Activated T-cell treated with anti-CD3 and anti-CD28 coated beads, Interleukin-2, amount 50 U/mL, for 48 hours (primary cell): ENCODE results near the gene TMPRSS9.
"Not testable (repeated sequence)": the region's sequence is repeated elsewhere in the genome, so short reads cannot be mapped to it uniquely, and the experiment has no call there.

ENCODE experiments used
- DNase-seq, 2 experiments: peaks; one replicate each; pipeline ENCODE4 v3.0.0-alpha.2; 2020

Gene TMPRSS9

DNA sequence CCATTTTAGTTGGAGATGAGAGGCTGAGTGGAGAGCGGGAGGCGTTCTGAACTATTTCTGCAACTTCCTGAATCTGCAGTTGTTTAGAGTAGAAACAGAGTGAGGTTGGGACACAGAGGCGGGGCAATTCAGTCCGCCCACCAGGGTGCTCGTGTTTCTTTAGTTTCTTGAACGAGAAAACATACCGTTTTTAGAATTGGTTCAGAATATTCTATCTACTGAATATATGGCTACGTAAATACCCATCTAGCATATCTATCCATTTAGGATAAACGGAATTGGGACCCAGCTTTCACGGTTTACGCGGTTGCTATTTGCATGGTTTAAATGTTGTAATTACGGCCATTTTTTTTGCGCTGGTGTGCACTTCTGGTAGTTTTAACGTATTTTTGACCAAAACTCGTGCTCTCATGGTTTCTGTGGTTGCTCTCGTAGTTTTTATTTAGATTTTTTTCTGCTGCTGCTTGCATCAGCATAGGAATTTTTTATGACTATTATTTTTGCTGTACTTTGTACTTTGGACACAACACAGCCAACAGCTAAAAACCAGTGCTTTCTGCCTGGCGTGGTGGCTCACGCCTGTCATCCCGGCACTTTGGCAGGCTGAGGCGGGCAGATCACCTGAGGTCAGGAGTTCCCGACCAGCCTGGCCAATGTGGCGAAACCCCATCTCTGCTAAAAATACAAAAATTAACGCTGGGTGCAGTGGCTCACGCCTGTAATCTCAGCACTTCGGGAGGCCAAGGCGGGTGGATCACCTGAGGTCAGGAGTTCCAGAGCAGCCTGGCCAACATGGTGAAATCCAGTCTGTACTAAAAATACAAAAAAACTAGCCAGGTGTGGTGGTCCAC, 34.6 kb downstream of the TMPRSS9 start:
- no peak for DNase-seq

GRCh38 chr19:2395293-2395829, 35.3 kb downstream of the TMPRSS9 start:
- DNase-seq: not testable (repeated sequence)

- DNase-seq: not testable (repeated sequence)
Observed at GRCh38 chr19:2397173-2397572, 37.1 kb downstream of the TMPRSS9 start.

- no peak for DNase-seq
Observed at GRCh38 chr19:2398735-2399305, 38.8 kb downstream of the TMPRSS9 start.

GRCh38 chr19:2399582-2399981, 39.5 kb downstream of the TMPRSS9 start:
- DNase-seq: no peak

- DNase-seq: no peak
Observed at GRCh38 chr19:2408247-2408646, 48.2 kb downstream of the TMPRSS9 start.

DNA sequence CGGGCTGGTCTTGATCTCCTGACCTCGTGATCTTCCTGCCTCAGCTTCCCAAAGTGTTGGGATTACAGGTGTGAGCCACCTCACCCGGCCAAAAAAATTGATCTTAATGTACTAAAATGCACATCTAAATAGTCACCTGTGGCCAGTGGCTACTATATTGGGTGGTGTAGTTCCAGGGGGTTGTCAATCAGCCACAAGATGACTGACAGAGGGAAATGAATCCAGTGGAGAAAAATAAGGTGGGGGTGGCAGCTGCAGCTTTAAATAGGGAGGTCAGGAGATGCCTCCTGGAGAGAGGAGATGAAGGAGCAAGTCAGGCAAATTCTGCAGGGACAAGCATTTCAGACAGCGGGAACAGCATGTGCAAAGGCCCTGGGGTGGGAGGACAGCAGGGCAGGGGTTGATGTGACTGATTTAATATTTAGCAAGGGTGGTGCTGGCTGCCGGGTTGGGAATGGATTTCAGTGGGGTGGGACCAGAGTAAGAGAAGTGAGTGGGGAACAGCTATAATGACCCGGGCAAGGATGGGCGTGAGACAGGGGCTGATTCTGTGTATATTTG, 49.4 kb downstream of the TMPRSS9 start:
- no peak for DNase-seq

GRCh38 chr19:2410023-2410422, 50.0 kb downstream of the TMPRSS9 start:
- DNase-seq: no peak

- no peak for DNase-seq
Observed at GRCh38 chr19:2411709-2412108, 51.6 kb downstream of the TMPRSS9 start.

DNA sequence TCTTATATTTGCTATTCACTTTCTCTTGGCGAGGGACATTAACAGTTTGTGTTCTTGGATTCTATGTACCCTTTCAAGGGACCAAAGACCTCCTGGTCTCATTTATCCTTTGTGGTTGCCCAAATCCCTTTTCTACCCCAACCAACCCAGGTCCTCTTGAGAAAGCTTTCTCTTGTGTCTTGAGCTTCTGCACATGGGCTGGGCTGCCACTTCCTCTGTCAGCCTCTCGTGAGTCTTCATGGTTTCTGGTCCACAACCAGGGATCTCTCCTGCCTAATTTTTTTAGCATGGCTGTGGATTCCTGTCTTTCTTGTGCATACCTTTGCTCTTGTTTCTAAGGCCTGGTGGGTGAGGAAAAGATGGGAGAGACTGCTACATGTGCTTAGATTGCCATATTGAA, 52.4 kb downstream of the TMPRSS9 start:
- DNase-seq: no peak

DNA sequence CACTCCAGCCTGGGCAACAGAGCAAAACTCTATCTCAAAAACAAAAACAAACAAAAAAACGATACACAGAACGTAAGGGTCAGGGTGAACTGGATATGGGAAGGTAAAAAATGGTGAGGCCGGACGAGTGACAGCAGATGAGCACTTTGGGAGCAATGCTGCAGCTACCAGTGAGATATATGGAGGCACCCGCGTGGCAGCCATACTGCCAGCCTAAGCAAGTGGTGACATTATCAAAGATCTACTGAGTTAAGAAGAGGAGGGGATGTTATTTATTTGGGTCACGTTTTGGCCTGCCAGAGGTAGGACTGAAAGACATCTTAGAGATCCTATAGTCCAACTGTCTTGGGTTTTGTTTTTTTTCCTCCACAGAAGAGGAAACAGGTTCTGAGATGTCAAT, 53.1 kb downstream of the TMPRSS9 start:
- no peak for DNase-seq

DNA sequence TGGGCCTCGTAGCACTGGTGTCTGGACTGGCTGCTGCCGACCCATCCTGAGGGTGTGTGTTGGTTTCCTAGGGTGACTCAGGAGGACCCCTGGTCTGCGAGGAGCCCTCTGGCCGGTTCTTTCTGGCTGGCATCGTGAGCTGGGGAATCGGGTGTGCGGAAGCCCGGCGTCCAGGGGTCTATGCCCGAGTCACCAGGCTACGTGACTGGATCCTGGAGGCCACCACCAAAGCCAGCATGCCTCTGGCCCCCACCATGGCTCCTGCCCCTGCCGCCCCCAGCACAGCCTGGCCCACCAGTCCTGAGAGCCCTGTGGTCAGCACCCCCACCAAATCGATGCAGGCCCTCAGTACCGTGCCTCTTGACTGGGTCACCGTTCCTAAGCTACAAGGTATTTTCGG, 53.6 kb downstream of the TMPRSS9 start:
- no peak for DNase-seq

DNA sequence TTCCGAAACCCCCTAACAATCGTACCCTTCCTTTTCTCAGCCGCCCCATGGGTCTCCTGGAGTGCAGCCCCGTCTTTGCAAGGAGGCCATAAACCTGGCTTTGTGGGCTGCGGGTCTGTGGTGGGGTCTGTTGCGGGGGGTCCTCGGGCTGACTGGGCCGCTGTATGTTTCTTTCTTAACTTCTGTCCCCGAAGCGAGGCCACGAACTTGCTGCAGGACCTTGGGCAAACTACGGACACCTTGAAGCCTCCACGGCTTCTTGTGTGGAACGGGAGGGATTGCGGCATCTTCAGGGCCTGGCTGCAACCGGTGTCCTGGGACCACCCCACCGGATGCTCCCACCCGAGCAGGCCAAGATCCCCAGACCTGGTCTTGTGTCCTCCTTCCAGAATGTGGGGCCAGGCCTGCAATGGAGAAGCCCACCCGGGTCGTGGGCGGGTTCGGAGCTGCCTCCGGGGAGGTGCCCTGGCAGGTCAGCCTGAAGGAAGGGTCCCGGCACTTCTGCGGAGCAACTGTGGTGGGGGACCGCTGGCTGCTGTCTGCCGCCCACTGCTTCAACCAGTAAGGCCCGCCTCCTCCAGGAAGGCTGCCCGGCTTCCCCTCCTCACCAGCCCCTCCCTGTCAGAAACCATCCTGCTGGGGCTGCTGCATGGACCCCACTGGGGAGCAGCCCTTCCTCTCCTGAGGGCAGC, 55.4 kb downstream of the TMPRSS9 start:
- no peak for DNase-seq

GRCh38 chr19:2415973-2416319, 55.9 kb downstream of the TMPRSS9 start:
- DNase-seq: no peak

DNA sequence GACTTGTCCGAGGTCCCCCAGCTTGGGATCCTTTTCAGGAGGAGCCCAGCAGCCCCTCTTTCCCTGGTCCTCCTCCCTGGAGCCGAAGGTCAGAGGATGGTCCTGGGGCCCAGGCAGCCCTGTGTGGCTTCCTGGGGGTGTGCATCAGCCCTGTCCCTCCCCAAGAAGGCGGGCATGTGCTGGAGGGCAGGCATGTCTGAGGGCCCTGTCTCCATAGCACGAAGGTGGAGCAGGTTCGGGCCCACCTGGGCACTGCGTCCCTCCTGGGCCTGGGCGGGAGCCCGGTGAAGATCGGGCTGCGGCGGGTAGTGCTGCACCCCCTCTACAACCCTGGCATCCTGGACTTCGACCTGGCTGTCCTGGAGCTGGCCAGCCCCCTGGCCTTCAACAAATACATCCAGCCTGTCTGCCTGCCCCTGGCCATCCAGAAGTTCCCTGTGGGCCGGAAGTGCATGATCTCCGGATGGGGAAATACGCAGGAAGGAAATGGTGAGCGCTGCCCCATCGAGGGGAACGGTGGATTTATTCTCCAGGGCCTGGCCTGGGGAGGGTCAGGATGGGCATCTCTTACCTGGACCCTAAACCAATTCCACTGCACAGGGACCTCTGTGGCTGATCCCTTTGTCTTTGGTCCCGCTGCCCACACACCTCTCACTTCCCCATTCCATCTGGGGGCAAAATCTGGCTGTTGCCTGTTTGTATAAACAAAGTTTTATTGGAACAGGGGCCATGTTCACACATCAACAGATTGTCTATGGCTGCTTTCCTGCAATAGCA, 56.4 kb downstream of the TMPRSS9 start:
- DNase-seq: no peak

GRCh38 chr19:2417436-2417835, 57.4 kb downstream of the TMPRSS9 start:
- not testable (repeated sequence) for DNase-seq

- DNase-seq: no peak
Observed at GRCh38 chr19:2417881-2418406, 57.9 kb downstream of the TMPRSS9 start.

DNA sequence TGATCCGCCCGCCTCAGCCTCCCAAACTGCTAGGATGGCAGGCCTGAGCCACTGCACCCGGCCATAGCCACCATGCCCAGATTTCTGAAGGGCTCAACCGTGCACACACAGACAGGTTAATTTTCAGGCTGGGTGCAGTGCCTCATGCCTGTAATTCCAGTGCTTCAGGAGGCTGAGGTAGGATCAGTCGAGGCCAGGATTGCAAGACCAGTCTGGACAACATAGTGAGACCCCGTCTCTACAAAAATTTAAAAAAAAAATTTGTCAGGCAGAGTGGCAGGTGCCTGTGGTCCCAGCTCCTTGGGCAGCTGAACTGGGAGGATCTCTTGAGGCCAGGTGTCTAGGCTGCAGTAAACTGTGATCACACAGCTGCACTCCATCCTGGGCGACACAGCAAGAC, 59.7 kb downstream of the TMPRSS9 start:
- no peak for DNase-seq

GRCh38 chr19:2420490-2420889, 60.4 kb downstream of the TMPRSS9 start:
- DNase-seq: no peak

DNA sequence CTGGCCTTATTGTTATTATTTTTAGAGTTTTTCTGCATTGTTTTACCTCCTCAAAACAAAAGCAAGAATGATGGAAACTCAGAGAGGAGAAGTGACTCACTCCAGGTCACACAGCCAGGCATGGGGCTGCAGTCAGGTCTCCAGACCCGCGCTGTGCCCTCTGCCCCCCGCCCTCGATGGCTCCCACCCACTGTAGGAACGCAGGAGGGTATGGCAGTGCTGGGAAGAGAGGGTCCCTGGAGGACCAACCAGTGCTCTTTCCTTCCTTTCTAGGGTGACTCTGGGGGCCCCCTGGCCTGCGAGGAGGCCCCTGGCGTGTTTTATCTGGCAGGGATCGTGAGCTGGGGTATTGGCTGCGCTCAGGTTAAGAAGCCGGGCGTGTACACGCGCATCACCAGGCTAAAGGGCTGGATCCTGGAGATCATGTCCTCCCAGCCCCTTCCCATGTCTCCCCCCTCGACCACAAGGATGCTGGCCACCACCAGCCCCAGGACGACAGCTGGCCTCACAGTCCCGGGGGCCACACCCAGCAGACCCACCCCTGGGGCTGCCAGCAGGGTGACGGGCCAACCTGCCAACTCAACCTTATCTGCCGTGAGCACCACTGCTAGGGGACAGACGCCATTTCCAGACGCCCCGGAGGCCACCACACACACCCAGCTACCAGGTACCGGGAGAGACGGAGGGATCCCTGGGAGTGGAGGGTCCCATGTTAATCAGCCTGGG, 61.7 kb downstream of the TMPRSS9 start:
- DNase-seq: peak in 1 of 2 experiments; percentile 18

DNA sequence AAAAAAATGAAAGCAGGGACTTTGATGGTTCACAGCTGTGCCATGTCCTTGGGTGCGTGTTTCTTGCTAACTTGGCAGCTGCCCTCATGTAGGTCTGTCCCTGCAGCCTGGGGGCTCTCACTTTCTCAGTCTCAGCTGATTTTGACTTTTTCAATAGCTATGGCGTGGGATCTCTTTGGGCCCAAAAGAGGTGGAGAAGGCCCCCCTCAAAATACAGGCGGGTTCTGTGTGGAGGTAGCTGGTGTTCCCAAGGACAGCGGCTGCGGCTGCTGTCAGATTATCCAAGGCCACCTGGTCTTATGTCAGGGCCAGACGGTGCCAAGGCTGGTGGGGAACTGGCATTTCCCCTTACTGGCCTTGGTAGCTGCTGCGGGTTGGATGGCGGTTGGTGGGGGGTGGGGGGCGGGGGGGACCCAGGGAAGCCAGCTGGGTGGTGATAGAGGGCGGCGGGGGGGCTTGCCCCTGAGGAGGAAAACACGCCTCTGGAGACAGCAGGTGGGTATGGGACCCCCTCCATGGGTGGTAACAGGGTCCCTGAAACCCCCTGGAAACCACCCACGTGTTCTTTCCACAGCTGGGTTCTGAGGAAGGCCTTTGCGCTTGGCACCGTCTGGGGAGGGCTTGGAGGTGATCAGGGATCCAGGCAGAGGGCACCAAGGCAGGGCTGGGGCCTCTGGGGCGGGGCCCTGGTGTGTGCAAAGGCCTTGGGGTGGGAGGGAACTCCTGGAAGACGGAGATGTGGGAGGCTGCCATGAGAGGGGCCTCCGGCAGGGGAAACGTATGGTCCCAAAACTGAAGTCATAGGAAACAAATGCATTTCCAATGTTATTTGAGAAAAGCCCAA, 63.2 kb downstream of the TMPRSS9 start:
- peak in 1 of 2 experiments; percentile 20 for DNase-seq
